HCEC 1CT (cell line): ENCODE measurements around the gene PARN.
"Not testable (repeated sequence)": the region's sequence is repeated elsewhere in the genome, so short reads cannot be mapped to it uniquely, and the experiment has no call there.

Experiments
- DNase-seq: peaks from one replicate; pipeline ENCODE4 v3.0.0-alpha.2; 2017

PARN gene

DNA sequence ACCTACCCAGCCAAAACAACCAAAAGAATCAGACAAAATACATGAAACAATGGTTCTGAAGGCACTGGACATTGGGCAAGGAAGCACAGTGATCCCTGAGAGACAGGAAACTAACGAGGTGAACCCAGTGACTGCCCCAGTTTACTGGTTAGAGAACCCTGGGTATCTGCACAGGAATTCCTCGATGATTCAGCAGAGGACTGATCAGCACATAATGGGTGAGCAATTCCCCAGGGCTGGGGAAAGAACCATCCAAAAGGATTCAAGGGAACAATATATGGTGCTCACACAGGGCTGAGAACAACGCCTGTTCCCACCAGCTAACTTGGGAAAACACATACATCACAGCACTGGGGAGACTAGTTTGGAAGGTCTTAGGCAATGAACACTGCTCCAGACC, 167.2 kb downstream of the PARN start:
- peak; percentile 41 for DNase-seq

- no peak for DNase-seq
Measured at GRCh38 chr16:14460726-14461125, 169.3 kb downstream of the PARN start.

- no peak for DNase-seq
Measured at GRCh38 chr16:14458576-14458975, 171.5 kb downstream of the PARN start.

- DNase-seq: no peak
Measured at GRCh38 chr16:14456793-14457481, 173.1 kb downstream of the PARN start.

DNA sequence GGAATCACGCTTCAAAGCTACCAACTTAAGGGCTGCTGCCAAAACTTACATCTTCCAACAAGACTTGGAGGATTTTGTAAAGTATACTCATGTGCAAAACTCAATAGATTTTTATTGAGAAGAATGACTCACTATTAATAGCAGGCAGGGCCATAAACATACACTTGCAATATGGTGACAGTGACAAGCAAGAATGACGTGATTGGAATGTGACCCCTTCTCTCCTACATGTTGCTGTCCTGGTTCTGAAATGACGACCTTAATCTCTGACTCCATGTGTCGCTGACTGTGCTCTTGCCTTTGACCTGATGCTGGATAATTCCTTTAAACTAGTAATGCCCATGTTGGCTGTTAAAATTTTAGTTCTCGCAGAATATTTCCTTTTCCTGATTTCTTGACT, 174.5 kb downstream of the PARN start:
- peak; percentile 33 for DNase-seq

DNA sequence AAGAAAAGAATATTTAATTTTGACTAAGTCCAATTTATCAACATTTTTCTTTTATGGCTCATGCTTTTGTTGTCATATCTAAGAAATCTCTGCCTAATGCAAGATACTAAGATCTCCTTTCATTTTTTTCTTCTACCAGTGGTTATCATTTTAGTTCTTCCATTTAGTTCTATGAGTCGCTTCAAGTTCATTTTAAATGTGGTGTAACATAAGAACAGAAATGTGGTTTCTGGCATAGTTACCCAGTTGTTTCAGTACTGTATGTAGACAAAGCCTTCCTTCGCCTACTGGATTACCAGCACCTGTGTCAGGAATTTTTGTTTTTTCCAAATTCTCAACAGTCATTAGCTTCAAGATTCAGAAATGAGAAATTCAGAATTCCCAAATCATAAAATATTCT, 175.7 kb downstream of the PARN start:
- DNase-seq: peak; percentile 61

DNA sequence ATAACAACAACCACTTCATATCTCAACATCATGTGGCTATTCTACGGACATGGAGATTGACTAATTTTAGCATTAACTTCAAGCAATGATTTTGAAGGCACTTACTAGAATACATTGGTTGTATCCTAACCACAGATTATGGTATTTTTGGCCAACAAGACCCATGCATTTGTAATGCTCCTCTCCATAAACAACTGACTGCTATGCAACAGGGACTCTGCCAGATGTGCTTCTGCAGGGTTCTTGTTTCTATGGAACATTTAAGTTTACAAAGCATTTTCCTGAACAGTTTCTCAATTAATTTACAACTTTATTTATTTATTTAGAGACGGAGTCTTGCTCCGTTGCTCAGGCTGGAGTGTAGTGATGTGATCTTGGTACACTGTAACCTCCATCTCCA, 178.0 kb downstream of the PARN start:
- DNase-seq: no peak

GRCh38 chr16:14450846-14451245, 179.2 kb downstream of the PARN start:
- no peak for DNase-seq

GRCh38 chr16:14449790-14450480, 180.1 kb downstream of the PARN start:
- DNase-seq: no peak

GRCh38 chr16:14449334-14449733, 180.7 kb downstream of the PARN start:
- no peak for DNase-seq

DNA sequence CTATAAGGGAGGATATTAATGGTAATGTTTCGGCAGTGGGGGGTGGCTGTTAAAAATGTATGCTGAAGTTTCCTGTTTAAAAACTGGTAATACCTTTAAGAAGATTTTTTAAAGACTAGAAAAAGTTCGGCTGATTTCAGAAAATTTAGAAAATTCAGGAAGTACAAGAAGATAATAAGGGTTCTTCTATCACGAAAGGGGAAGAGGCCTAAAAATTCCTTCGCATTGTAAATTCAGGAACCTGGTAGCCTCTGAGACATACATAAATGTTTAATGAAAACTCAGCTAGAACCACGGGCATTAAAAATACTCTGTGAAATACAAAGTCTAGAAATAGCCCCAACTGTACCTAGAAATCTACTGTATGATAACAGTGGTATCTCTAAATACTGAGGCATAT, 181.2 kb downstream of the PARN start:
- DNase-seq: no peak

DNA sequence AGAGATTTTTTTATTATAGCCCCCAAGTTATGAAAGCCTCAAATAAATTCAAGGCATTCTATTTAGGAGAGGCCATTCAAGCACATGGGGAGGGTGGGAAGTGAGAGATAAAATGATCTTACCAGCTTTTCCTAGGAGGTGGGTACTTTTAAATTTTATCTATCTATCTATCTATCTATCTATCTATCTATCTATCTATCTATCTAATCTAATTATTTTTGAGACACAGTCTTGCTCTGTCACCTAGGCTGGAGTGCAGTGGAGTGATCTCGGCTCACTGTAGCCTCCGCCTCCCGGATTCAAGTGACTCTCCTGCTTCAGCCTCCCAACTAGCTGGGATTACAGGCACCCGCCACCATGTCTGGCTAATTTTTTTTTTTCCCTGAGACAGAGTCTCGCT, 182.3 kb downstream of the PARN start:
- no peak for DNase-seq

DNA sequence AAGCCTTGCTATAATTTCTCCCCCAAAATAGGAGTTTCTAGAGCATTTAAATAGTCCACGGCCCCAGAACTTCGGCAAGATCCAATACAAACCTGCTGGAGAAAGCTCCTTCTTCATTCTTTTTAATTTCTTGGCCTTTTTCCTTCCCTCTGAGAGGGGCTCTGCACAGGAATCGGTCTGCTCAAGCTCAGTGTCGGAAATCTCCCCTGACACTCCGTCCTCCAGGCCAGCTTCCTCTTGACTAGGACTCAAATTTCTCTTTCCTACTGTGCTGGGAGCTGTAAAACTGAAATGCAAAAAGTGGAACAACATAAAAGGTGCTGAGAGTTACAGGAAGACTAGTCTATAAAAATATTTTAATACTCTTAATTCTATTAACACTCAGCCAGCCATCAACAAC, 183.3 kb downstream of the PARN start:
- DNase-seq: no peak

GRCh38 chr16:14445937-14446715, 183.9 kb downstream of the PARN start:
- no peak for DNase-seq

- DNase-seq: no peak
Measured at GRCh38 chr16:14444979-14445810, 184.9 kb downstream of the PARN start.

- not testable (repeated sequence) for DNase-seq
Measured at GRCh38 chr16:14441533-14441932, 188.5 kb downstream of the PARN start.

GRCh38 chr16:14438256-14438655, 191.8 kb downstream of the PARN start:
- no peak for DNase-seq

GRCh38 chr16:14437426-14437825, 192.6 kb downstream of the PARN start:
- DNase-seq: no peak

DNA sequence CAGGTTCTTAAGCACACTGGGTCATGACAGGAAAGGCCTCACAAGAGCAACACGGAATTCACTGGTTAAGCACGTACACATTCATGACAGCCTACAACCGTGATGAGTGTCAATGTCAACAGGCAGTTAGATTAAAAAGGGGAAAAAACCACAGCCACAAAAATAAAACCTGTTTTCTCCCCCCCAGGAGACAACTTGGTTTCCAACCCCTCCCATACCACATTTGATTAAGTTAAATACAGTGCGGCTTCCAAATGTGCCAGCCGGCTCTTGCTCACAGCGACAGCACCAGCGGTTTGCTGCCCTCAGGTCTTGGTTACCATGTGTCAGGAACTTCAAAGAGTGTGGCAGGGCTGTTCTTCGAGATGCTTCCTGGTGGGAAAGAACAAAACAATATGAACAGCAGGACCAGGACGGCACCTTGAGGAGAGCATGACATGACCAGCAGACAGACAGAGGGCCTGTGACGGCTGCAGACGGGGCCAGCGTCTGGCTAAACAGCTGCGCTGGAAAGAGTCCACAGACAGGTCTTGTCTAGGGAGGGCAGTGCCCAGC, 193.6 kb downstream of the PARN start:
- DNase-seq: no peak

- no peak for DNase-seq
Measured at GRCh38 chr16:14434860-14435259, 195.2 kb downstream of the PARN start.

GRCh38 chr16:14428971-14429637, 201.0 kb downstream of the PARN start:
- not testable (repeated sequence) for DNase-seq

DNA sequence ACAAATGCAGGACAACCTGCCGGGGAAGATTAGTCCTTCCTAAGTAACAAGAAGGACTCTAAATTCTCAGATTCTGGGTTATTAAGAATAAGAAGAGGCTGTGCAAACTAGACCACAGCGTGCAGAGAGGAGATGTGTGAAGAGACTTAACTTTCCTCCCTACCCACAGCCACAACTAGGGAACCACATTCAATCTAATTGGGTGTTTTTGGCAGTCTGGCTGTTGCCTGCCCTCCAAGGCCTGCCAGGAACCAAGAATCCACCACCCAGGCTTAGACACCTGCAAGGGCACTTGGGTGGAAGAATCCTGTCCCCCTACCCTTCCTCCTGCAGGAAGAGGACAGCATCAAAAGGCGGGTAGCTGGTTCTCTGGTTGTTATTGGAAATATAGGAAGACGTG, 202.0 kb downstream of the PARN start:
- DNase-seq: no peak
